ENCODE measurements around the gene SH2D2A.

SH2D2A gene

DNA sequence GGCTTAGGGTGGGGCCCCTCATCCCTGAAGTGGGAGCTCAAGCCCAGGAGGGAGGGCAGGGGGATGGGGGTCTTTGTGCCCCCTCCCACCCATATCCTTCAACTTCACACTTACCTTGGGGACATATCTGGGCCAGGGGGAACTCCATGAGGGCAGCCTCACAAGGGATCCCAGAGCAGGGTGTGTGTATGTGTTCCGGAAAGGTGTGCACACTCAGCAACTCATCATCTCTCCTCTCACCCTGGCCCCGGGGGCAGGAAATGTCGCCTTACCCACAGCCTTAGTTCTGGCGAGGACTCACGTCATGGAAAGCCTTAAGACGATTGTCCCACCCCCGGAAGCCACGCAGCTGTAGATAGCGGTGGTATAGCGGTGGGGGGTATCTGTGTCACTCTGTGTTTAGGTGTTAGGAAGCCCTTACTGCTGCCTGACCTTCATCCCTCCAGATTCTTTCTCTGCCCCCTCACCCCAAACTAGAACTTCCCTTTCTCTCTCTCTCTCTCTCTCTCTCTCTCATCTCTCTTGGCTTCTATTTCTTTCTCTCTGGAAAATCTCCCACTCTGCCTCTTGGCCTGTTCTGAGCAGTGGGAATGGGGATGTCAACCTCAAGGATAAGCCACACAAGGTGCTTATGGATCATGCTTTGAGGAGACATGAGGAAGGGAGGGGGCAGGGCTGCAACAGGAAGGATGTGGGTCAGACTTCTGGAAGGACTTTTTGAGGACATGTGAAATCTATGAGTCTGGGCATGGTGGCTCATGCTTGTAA, at the start of gene SH2D2A:
Gene SH2D2A, minus strand, starts transcription at position 288 of the 768 bp plus-strand sequence. Its CDS starts 140 bp downstream, at position 148.
- no peak for DNase-seq

DNA sequence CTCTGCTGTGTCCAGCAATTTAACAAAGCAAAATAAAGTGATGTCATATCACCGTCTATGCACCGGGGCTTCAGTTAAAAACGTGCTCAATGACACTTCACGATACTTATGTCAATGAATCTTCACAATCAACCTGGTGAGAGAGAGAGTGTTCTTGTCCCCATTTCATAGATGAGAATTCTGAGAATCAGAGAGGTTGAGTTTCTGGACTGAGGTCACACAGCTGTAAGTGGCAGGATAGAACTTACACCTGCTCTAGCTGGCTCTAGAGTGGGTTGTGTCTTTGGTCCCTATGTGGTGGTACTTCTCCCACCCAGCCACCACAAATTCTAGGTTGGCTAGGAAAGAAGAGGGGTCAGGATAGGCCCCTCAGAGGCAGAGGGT, 49.2 kb upstream of the SH2D2A start:
- DNase-seq: no peak

- no peak for DNase-seq
Observed at GRCh38 chr1:156865258-156865657, 48.6 kb upstream of the SH2D2A start.

GRCh38 chr1:156864796-156865195, 48.1 kb upstream of the SH2D2A start:
- no peak for DNase-seq

- DNase-seq: no peak
Observed at GRCh38 chr1:156863631-156864030, 47.0 kb upstream of the SH2D2A start.

DNA sequence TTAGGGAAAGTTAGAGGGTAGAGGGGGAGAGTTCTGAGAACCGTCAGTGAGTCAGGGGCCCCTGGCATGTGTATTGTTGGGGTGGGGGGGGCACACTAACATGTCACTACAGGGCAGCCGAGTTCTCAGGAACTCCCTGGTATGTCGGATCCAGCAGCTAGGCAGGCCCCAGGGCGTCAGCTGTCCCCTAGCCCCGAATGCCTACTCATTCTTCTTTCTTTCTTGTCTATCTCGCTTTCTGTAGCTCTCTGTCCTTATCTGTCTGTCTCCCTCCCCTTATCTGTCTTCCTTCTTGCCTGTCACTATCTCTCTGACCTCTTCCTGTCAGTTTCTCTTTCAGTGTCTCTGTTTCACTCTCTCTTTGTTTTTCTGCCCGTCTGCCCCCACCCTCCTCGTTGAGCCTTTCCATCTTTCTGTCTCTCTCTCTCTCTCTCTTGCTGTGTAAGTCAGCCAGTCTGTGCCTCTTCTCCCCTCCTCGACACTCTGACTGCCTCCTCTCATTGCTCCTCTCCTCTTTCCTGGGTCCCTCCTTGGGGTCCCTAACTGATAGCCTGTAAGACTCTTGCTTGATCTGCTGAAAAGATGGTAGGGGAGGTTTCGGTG, 46.5 kb upstream of the SH2D2A start:
- no peak for DNase-seq

- no peak for DNase-seq
Observed at GRCh38 chr1:156862584-156862983, 45.9 kb upstream of the SH2D2A start.

DNA sequence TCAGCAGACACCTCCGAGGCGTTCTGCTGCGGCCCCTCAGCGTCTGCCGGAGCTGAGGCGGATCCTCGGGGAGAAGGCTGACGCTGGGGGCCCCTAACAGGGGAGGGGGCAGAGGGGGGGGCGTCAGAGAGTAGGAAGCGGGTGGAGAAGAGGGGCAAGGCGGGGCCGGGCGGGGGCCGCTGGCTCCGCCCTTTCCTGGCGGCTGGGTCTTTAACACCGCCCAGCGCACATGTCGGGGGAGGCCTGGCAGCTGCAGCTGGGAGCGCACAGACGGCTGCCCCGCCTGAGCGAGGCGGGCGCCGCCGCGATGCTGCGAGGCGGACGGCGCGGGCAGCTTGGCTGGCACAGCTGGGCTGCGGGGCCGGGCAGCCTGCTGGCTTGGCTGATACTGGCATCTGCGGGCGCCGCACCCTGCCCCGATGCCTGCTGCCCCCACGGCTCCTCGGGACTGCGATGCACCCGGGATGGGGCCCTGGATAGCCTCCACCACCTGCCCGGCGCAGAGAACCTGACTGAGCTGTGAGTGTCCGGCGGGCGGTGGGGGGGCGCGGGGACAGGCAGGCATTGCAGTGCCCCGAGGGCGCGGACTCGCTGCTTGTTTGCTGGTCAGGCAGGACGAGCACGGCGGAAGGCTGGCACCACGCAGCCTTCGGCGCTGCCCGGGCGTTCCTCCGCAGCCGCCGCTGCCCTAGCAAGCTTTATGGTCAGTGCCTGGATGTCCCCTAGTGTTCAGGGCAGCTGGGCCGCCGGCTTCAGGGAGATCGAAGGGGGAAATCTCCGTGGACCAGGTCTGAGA, 44.2 kb upstream of the SH2D2A start, which contains the start of gene NTRK1:
Gene NTRK1, plus strand, starts transcription at position 238 of the 796 bp plus-strand sequence. Its CDS starts 70 bp downstream, at position 308.
- no peak for DNase-seq

GRCh38 chr1:156860113-156860627, 43.5 kb upstream of the SH2D2A start:
- no peak for DNase-seq

DNA sequence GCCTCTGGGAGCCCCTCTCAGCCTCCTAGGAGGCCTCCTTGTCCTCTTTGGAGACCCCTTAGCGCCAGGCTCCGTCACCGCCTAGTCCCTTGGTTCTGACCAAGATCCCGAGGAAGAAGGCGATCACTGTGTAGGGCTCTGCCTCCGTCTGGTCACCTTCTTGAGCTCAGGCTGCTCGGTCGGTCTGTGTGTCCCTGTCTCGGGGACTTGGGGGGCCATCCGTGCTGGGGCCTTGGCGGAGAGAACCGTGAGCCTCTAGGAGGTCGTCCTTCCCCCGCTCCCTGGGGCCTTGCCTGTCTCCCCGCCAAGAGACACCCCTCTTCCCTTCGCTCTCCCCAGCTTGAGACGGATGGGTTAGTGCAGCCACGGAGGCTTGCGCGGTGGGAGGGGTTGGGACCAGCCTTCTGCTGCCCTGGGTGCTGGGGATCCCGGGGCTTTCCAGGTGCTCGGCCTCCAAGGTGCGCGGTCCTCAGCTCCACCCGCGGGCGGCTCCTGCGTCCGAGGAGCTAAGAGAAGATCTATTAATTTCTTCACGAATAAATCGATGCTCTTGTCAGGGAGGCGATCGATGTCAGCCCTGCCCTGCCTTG, 43.0 kb upstream of the SH2D2A start:
- DNase-seq: no peak

- DNase-seq: no peak
Observed at GRCh38 chr1:156858959-156859522, 42.4 kb upstream of the SH2D2A start, which contains the start of gene INSRR. INSRR (minus strand) TSS chr1:156859117; CDS start chr1:156858621, 496 bp downstream.

DNA sequence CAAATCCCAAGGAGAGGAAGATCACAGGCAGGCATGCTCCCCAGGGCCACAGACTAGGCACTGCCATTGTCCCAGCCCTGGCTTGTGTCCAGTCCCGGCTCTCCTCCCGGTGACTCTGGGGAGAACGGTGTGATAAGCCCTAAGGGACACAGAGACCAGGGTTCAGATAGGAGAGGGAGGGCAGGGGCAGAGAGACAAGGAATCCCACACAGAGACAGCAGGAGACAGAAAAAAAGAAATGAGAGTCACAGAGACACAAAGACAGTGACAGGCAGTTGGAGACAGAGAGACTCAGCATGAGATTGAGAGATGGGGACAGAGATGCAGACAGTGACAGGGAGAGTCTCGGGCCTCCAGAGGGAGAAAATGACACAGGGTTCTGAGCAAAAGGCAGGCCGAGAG, 41.9 kb upstream of the SH2D2A start:
- DNase-seq: no peak

DNA sequence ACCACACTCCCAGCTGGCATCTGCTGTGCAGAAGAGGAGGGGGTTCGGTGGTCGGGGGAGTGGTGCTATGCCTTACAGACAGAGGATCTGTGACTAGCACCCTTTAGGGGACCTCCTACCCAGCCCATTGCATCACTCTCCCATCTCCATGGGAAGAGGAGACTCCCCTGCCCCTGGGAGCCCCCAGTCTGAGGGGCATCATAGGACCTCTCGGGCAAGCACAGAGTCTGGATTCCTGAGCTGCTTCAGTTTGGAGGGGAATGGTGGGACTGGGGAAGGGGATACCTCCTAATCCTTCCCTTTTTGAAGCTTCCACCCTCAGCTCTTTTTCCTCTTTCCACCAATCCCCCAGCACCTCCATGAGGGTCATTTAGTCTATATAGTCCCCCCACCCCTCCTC, 40.9 kb upstream of the SH2D2A start:
- DNase-seq: no peak

GRCh38 chr1:156856282-156856785, 39.7 kb upstream of the SH2D2A start:
- DNase-seq: no peak

- DNase-seq: no peak
Observed at GRCh38 chr1:156854634-156855033, 38.0 kb upstream of the SH2D2A start.

- no peak for DNase-seq
Observed at GRCh38 chr1:156853761-156854160, 37.1 kb upstream of the SH2D2A start.

DNA sequence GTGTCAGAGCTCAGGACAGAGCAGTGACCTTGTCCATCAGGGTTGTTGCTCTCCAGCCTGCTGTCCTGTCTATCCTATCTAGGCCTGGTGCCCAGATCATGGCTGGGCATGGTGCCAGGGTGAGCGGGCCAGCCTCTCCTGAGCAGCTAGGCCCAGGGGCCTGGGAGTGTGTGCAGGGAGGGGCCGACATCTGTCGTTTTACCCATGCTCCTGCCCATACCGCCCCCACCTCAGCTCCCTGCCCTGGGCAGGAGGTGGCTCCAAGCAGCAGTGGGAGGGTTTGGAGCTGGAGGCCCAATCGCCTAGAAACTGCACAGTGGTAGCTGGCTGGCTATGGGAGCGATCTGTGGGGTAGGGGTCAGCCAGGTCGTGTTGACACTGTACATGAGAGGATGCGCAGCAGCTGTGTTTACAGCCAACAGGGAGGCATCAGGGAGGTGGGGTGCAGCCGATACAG, 35.8 kb upstream of the SH2D2A start:
- DNase-seq: no peak

GRCh38 chr1:156851779-156852417, 35.2 kb upstream of the SH2D2A start:
- no peak for DNase-seq

DNA sequence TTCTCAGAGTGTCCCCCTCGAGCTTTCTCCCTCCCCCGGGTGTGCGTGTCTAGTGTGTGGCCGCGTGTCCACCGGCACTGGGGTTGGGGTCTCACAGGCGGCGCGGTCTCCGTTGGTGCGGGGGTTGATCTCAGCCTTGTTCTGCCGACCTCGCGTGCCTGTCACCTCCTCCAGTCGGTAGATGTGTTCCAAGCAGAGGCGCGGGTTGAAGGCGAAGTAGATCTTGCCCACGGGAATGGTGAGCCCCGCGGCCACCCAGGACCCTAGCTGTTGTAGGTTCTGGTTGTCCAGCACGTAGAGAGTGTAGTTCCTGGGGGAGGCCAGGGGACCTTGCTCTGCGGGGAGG, 32.5 kb upstream of the SH2D2A start:
- no peak for DNase-seq

- no peak for DNase-seq
Observed at GRCh38 chr1:156848461-156849150, 32.0 kb upstream of the SH2D2A start.

Measured in SIG-M5 (cell line).